ENCODE data around the gene GATA3. TPM values are rescaled to one million over a fixed set of nuclear protein-coding genes. Genes with fewer than 3 reads are reported as not detected.

The GATA3 gene
- total RNA-seq, 1 donor from 2014 or later: 79.5 TPM

DNA sequence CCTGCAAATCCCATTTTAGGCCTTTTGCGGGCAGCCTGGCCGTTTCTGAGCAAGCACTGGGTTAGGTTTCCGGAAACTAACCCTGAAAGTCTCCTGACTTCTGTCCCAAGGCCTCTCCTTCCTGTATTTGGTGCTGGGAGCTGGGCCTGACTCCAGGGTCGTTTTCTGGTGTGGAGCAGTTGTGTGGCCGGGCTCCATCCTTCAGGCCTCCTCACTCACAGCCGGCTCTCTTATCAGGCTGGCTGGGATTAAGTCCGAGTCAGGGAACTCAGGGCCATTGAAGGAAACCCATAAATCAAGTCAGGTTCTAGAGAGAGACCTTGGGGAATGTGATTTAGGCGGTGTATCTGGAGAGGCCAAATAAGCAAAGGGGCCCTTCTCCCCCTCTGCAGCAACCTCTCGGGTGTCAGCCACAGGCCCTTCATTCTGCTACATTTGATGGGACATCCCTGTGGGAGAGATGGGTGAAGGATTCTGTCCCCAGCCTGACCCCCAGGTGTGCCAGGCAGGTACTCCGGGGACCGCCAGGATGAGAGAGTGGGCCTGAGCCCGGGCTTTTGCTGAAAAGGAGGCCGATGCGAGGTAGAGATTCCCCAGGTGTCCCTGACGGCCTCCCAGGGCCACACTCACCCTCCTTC is 3.3 kb downstream of the GATA3 start:
- Mint-ChIP-seq H3K36me3 (ENCODE audit: low read depth) (peaks cover 52% of the 10 kb centered on the region), H3K4me3 (peak overlapping the region; percentile 98), H3K27ac (peak overlapping the region; percentile 82), H3K9me3 (no peaks in the 10 kb centered on the region), H3K4me1 (ENCODE audit: low read depth) (peaks cover 70% of the 10 kb centered on the region), H3K27me3 (ENCODE audit: insufficient read depth) (peaks cover 7% of the 10 kb centered on the region)
- intact Hi-C loops (cut with micrococcal nuclease): loop anchor here (1.0 to 10.0 kb wide), 5 partner anchors 9 to 1017 kb away; partner anchors contain the start of genes ATP5F1C and KIN
- no peak for DNase-seq (ENCODE audit: low spot score)

GRCh38 chr10:8058274-8059111 is 4.0 kb downstream of the GATA3 start:
- H3K36me3 Mint-ChIP-seq (ENCODE audit: low read depth): peaks cover 60% of the 10 kb centered on the region
- peaks cover 1% of the 10 kb centered on the region for H3K27me3 Mint-ChIP-seq (ENCODE audit: insufficient read depth)
- peaks cover 72% of the 10 kb centered on the region for H3K4me1 Mint-ChIP-seq (ENCODE audit: low read depth)
- no peak for DNase-seq (ENCODE audit: low spot score)
- peak overlapping the region; percentile 96 for H3K27ac Mint-ChIP-seq
- peak overlapping the region; percentile 98 for H3K4me3 Mint-ChIP-seq
- no peaks in the 10 kb centered on the region for H3K9me3 Mint-ChIP-seq
- intact Hi-C loops (cut with micrococcal nuclease): loop anchor here (5.0 to 10.0 kb wide), 3 partner anchors 271 to 1016 kb away; partner anchors contain the start of genes ATP5F1C and KIN

GRCh38 chr10:8059191-8059936 is 4.9 kb downstream of the GATA3 start:
- Mint-ChIP-seq H3K9me3 (no peaks in the 10 kb centered on the region), H3K27ac (peak overlapping the region; percentile 96), H3K4me3 (peak overlapping the region; percentile 98), H3K4me1 (ENCODE audit: low read depth) (peaks cover 72% of the 10 kb centered on the region), H3K36me3 (ENCODE audit: low read depth) (peaks cover 66% of the 10 kb centered on the region), H3K27me3 (ENCODE audit: insufficient read depth) (peaks cover 1% of the 10 kb centered on the region)
- intact Hi-C loops (cut with micrococcal nuclease): loop anchor here (5.0 to 10.0 kb wide), 3 partner anchors 272 to 1015 kb away; partner anchors contain the start of genes ATP5F1C and KIN
- no peak for DNase-seq (ENCODE audit: low spot score)

- H3K27me3 Mint-ChIP-seq (ENCODE audit: insufficient read depth): peaks cover 1% of the 10 kb centered on the region
- H3K4me1 Mint-ChIP-seq (ENCODE audit: low read depth): peaks cover 74% of the 10 kb centered on the region
- peak; percentile 73 for DNase-seq (ENCODE audit: low spot score)
Measured at GRCh38 chr10:8060010-8060703, 5.7 kb downstream of the GATA3 start.

DNA sequence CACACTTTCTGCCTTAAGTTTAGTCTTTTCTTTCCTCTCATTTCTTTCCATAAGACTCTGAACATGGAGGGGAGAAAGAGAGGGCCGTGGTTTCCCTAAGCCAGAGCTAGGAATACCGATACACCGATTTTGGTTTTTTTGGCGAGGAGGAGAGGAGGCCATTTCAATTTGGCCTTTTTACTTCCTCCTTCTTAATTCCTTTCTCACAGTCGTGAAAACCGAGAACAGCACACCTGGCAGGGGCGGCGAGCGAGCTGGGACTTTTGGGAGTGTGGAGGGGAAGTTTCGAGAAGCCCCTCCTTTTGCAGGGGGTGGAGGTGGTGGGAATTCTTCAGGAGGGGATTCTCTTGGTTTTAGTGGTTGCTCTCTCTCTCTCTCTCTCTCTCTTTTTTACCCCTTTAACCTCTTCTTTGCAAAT is 6.2 kb downstream of the GATA3 start:
- peak overlapping the region; percentile 98 for H3K4me3 Mint-ChIP-seq
- H3K4me1 Mint-ChIP-seq (ENCODE audit: low read depth): peaks cover 78% of the 10 kb centered on the region
- H3K27ac Mint-ChIP-seq: peak overlapping the region; percentile 96
- H3K27me3 Mint-ChIP-seq (ENCODE audit: insufficient read depth): peaks cover 1% of the 10 kb centered on the region
- no peak for DNase-seq (ENCODE audit: low spot score)
- peaks cover 73% of the 10 kb centered on the region for H3K36me3 Mint-ChIP-seq (ENCODE audit: low read depth)
- intact Hi-C loops (cut with micrococcal nuclease): loop anchor here (1.0 to 10.0 kb wide), 7 partner anchors 71 to 1136 kb away; no protein-coding TSS in a partner anchor
- H3K9me3 Mint-ChIP-seq: no peaks in the 10 kb centered on the region

More at GRCh38 chr10:8060010-8060703, 5.7 kb downstream of the GATA3 start:
- H3K27ac Mint-ChIP-seq: peak overlapping the region; percentile 96
- H3K9me3 Mint-ChIP-seq: no peaks in the 10 kb centered on the region
- peak overlapping the region; percentile 98 for H3K4me3 Mint-ChIP-seq
- intact Hi-C loops (cut with micrococcal nuclease): loop anchor here (1.0 to 10.0 kb wide), 7 partner anchors 71 to 1135 kb away; no protein-coding TSS in a partner anchor
- peaks cover 70% of the 10 kb centered on the region for H3K36me3 Mint-ChIP-seq (ENCODE audit: low read depth)

GRCh38 chr10:8061274-8062211 is 7.1 kb downstream of the GATA3 start:
- Mint-ChIP-seq H3K36me3 (ENCODE audit: low read depth) (peaks cover 75% of the 10 kb centered on the region), H3K4me1 (ENCODE audit: low read depth) (peaks cover 85% of the 10 kb centered on the region), H3K27me3 (ENCODE audit: insufficient read depth) (peaks cover 2% of the 10 kb centered on the region), H3K9me3 (no peaks in the 10 kb centered on the region), H3K27ac (peak overlapping the region; percentile 96), H3K4me3 (peak overlapping the region; percentile 98)
- DNase-seq (ENCODE audit: low spot score): peak; percentile 44
- intact Hi-C loops (cut with micrococcal nuclease): loop anchor here (5.0 to 10.0 kb wide), 2 partner anchors 1031 to 1137 kb away; no protein-coding TSS in a partner anchor

GRCh38 chr10:8063128-8063908 is 8.8 kb downstream of the GATA3 start:
- Mint-ChIP-seq H3K36me3 (ENCODE audit: low read depth) (peaks cover 77% of the 10 kb centered on the region), H3K4me3 (peak overlapping the region; percentile 98), H3K4me1 (ENCODE audit: low read depth) (peaks cover 91% of the 10 kb centered on the region), H3K9me3 (no peaks in the 10 kb centered on the region), H3K27ac (peak overlapping the region; percentile 96), H3K27me3 (ENCODE audit: insufficient read depth) (peaks cover 2% of the 10 kb centered on the region)
- intact Hi-C loops (cut with micrococcal nuclease): loop anchor here (5.0 to 10.0 kb wide), 2 partner anchors 1029 to 1139 kb away; no protein-coding TSS in a partner anchor
- DNase-seq (ENCODE audit: low spot score): no peak

DNA sequence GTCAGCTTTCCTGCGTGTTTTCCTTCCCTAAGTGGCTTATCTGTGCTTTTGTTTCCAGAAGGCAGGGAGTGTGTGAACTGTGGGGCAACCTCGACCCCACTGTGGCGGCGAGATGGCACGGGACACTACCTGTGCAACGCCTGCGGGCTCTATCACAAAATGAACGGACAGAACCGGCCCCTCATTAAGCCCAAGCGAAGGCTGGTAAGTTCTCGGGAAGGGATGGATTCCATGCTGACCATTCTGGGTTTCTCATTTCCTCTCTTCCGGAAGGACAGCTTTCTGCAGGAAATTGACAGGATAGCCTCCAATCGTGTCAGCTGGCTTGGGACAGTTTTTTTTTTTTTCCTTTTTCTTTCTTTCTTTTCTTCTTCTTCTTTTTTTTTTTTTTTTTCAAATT is 9.4 kb downstream of the GATA3 start:
- DNase-seq (ENCODE audit: low spot score): no peak
- Mint-ChIP-seq H3K36me3 (ENCODE audit: low read depth) (peaks cover 77% of the 10 kb centered on the region), H3K4me3 (peak overlapping the region; percentile 98), H3K27ac (peak overlapping the region; percentile 55), H3K4me1 (ENCODE audit: low read depth) (peaks cover 92% of the 10 kb centered on the region), H3K27me3 (ENCODE audit: insufficient read depth) (peaks cover 2% of the 10 kb centered on the region), H3K9me3 (no peaks in the 10 kb centered on the region)
- intact Hi-C loops (cut with micrococcal nuclease): loop anchor here (5.0 to 10.0 kb wide), 2 partner anchors 1028 to 1139 kb away; no protein-coding TSS in a partner anchor

DNA sequence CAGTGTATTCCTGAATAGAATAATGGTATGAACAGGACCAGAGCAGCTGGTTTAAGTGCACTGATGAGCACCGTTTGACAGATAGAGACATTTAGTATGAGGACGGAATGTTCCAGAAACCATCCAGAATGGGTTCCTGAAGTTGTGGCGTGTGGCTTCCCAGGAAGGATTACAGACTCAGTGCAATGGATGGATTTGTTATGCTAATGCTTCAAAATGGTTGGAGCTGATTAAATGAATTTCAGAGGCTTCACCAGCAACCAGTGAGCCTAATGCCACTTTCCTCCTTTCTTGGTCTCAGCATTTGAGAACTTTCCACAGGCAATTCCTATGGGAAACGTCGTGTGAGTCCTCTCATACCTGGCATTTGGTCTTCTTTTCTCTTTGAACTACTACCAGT is 9.9 kb downstream of the GATA3 start:
- Mint-ChIP-seq H3K27me3 (ENCODE audit: insufficient read depth) (peaks cover 2% of the 10 kb centered on the region), H3K4me3 (peak overlapping the region; percentile 70), H3K4me1 (ENCODE audit: low read depth) (peaks cover 92% of the 10 kb centered on the region), H3K36me3 (ENCODE audit: low read depth) (peaks cover 77% of the 10 kb centered on the region), H3K27ac (peak overlapping the region; percentile 55), H3K9me3 (no peaks in the 10 kb centered on the region)
- no peak for DNase-seq (ENCODE audit: low spot score)
- intact Hi-C loops (cut with micrococcal nuclease): loop anchor here (5.0 to 10.0 kb wide), 2 partner anchors 1028 to 1140 kb away; no protein-coding TSS in a partner anchor

DNA sequence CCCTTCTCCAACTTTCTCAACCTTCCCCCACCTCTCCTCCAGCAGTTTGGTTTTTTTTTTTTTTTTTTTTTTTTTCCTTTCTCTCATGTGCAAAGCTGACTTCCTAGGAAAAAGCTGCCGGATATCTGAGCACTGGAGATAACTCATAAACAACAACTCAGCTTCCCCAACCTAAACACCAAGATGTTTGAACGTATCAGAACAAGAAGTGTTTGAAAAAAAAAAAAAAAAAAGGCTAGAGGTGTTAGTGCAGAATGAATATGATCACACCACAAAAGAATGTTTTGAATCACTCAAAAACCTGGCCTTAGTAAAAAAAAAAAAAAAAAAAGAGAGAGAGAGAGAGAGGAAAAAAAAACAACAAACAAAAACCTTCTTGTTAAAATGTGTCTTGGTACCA is 11.2 kb downstream of the GATA3 start:
- Mint-ChIP-seq H3K27me3 (ENCODE audit: insufficient read depth) (peaks cover 2% of the 10 kb centered on the region), H3K27ac (peak overlapping the region; percentile 88), H3K4me3 (peak overlapping the region; percentile 77), H3K9me3 (no peaks in the 10 kb centered on the region), H3K36me3 (ENCODE audit: low read depth) (peaks cover 77% of the 10 kb centered on the region), H3K4me1 (ENCODE audit: low read depth) (peaks cover 92% of the 10 kb centered on the region)
- no peak for DNase-seq (ENCODE audit: low spot score)
- intact Hi-C loops (cut with micrococcal nuclease): loop anchor here (1.0 to 10.0 kb wide), 11 partner anchors 8 to 1141 kb away; no protein-coding TSS in a partner anchor
